Suppressor macrophage treated with lipopolysaccharide for 1 hour (primary cell): ENCODE data around the gene DYSF.

Experiments
- DNase-seq, 3 donors: peaks; one replicate each; pipeline ENCODE4 v3.0.0-alpha.2; 2020 to 2022

The DYSF gene

GRCh38 chr2:71555798-71556454 is 102.6 kb downstream of the DYSF start:
- DNase-seq, result no peak

- DNase-seq, result no peak
These were observed 103.4 kb downstream of the DYSF start for GRCh38 chr2:71556692-71557250.

GRCh38 chr2:71557321-71557720 is 104.0 kb downstream of the DYSF start:
- DNase-seq, result no peak

GRCh38 chr2:71558300-71559051 is 105.1 kb downstream of the DYSF start:
- no peak for DNase-seq

- no peak for DNase-seq
These were observed 105.9 kb downstream of the DYSF start for GRCh38 chr2:71559080-71559827.

GRCh38 chr2:71559828-71560637 is 106.7 kb downstream of the DYSF start:
- no peak for DNase-seq

- DNase-seq, result no peak
These were observed 107.3 kb downstream of the DYSF start for GRCh38 chr2:71560638-71561011.

- DNase-seq, result no peak
These were observed 108.3 kb downstream of the DYSF start for GRCh38 chr2:71561441-71562267.

GRCh38 chr2:71562518-71562917 is 109.2 kb downstream of the DYSF start:
- DNase-seq, result no peak

GRCh38 chr2:71563872-71564271 is 110.5 kb downstream of the DYSF start:
- peak in 1 of 3 donors; percentile 15 for DNase-seq

GRCh38 chr2:71564361-71564760 is 111.0 kb downstream of the DYSF start:
- no peak for DNase-seq

GRCh38 chr2:71564790-71565189 is 111.4 kb downstream of the DYSF start:
- DNase-seq, result no peak

- DNase-seq, result no peak
These were observed 113.0 kb downstream of the DYSF start for GRCh38 chr2:71566372-71566771.

GRCh38 chr2:71567625-71568024 is 114.3 kb downstream of the DYSF start:
- DNase-seq, result no peak

GRCh38 chr2:71568103-71568502 is 114.7 kb downstream of the DYSF start:
- no peak for DNase-seq

GRCh38 chr2:71570511-71570910 is 117.2 kb downstream of the DYSF start:
- no peak for DNase-seq

- no peak for DNase-seq
These were observed 117.6 kb downstream of the DYSF start for GRCh38 chr2:71570951-71571460.

- no peak for DNase-seq
These were observed 118.6 kb downstream of the DYSF start for GRCh38 chr2:71571945-71572344.

- DNase-seq, result no peak
These were observed 122.6 kb downstream of the DYSF start for GRCh38 chr2:71575966-71576365.

GRCh38 chr2:71576541-71576940 is 123.2 kb downstream of the DYSF start:
- no peak for DNase-seq

- no peak for DNase-seq
These were observed 123.8 kb downstream of the DYSF start for GRCh38 chr2:71577209-71577608.
